Loucy (cell line): ENCODE results near the gene ERF.

Experiments
- CTCF ChIP-seq: fragments of 200-600 bp; sonication (generic); conservative IDR thresholded peaks from 2 replicates; pipeline ENCODE4 v1.5.1; 2014; ENCODE audit warnings: mild to moderate bottlenecking, antibody characterized with exemption, low read length
- EZH2phosphoT487 ChIP-seq: fragments of 200-600 bp; IDR thresholded peaks from 2 replicates; pipeline ENCODE4 v1.6.1; 2018; ENCODE audit warnings: antibody characterized with exemption, mild to moderate bottlenecking, moderate library complexity, borderline replicate concordance

GRCh38 chr19:42276821-42277220 is 21.9 kb upstream of the ERF start:
- TF ChIP-seq CTCF (no peak), EZH2phosphoT487 (no peak)
